ENCODE data around the gene SYNE2.
"Not testable (repeated sequence)": the region's sequence is repeated elsewhere in the genome, so short reads cannot be mapped to it uniquely, and the experiment has no call there.

Gene SYNE2, protein sequence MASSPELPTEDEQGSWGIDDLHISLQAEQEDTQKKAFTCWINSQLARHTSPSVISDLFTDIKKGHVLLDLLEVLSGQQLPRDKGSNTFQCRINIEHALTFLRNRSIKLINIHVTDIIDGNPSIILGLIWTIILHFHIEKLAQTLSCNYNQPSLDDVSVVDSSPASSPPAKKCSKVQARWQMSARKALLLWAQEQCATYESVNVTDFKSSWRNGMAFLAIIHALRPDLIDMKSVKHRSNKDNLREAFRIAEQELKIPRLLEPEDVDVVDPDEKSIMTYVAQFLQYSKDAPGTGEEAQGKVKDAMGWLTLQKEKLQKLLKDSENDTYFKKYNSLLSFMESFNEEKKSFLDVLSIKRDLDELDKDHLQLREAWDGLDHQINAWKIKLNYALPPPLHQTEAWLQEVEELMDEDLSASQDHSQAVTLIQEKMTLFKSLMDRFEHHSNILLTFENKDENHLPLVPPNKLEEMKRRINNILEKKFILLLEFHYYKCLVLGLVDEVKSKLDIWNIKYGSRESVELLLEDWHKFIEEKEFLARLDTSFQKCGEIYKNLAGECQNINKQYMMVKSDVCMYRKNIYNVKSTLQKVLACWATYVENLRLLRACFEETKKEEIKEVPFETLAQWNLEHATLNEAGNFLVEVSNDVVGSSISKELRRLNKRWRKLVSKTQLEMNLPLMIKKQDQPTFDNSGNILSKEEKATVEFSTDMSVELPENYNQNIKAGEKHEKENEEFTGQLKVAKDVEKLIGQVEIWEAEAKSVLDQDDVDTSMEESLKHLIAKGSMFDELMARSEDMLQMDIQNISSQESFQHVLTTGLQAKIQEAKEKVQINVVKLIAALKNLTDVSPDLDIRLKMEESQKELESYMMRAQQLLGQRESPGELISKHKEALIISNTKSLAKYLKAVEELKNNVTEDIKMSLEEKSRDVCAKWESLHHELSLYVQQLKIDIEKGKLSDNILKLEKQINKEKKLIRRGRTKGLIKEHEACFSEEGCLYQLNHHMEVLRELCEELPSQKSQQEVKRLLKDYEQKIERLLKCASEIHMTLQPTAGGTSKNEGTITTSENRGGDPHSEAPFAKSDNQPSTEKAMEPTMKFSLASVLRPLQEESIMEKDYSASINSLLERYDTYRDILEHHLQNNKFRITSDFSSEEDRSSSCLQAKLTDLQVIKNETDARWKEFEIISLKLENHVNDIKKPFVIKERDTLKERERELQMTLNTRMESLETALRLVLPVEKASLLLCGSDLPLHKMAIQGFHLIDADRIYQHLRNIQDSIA (N-terminal part only)

DNA sequence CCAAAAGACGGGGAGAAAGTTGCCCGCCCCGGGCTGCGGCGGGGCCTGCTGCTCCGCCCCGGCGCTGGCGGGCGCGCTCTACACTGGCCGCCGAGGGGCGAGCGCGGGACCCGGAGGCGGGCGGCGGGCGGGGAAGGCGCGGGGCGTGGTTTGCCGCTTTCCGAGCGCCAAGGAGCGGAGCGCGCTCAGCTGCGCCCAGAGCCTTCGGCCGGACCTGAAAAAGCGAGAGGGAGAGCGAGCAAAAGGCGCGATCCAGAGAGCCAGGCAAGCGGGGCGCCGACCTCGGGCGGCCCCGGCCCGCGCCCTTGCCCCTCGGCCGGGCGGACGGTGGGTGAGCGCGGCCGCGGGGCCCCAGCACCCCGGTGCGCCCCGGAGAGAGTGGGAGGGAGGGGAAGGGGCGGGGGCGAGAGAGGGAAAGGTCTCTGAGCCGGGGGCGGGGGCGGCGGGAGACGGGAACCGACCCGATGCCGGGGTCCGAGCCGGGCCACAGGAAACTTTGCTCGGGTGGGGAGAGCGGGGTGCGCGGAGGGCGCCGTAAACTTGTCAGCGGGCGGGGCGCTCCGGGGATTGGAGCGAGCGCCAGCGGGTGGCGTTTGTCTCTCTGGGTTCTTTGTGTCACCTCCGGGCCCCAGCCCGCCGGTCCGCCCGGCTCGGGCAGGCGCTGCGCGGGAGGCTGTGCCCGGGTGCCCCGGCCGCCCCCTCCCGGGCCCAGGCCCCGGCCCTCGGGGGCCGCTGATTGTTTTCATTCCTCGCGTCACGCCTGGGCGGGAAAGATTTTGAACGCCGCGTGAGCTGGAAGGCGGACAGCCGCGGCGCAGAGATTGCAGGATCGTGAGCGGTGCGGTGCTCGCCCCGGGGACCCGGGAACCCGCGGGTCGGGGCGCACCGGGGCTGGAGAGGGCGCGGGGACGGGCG, at the start of gene SYNE2:
Gene SYNE2 (plus strand): TSS at position 188 of the 915 bp plus-strand sequence. CDS start 56,145 bp downstream, outside the sequence.
- DNase-seq = peak; percentile 61 to 86 (median 74)

DNA sequence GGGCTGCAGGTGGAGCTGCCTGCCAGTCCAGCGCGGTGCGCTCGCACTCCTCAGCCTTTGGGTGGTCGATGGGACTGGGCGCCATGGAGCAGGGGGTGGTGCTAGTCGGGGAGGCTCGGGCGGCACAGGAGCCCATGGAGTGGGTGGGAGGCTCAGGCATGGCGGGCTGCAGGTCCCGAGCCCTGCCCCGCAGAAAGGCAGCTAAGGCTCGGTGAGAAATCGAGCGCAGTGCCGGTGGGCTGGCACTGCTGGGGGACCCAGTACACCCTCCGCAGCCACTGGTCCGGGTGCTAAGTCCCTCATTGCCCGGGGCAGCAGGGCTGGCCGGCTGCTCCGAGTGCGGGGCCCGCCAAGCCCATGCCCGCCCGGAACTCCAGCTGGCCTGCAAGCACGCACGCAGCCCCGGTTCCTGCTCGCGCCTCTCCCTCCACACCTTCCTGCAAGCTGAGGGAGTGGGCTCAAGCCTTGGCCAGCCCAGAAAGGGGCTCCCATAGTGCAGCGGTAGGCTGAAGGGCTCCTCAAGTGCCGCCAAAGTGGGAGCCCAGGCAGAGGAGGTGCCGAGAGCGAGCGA, 49.5 kb upstream of the SYNE2 start:
- not testable (repeated sequence) for DNase-seq

DNA sequence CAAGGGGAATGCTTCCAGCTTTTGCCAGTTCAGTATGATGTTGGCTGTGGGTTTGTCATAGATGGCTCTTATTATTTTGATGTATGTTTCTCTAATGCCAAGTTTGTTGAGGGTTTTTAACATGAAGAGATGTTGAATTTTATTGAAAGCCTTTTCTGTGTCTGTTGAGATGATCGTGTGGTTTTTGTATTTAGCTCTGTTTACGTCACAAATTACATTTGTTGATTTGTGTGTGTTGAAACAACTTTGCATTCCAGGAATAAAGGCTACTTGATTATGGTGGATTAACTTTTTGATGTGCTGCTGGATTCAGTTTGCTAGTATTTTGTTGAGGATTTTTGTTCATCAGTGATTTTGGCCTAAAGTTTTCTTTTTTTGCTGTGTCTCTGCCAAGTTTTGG, 46.7 kb upstream of the SYNE2 start:
- DNase-seq = not testable (repeated sequence)

DNA sequence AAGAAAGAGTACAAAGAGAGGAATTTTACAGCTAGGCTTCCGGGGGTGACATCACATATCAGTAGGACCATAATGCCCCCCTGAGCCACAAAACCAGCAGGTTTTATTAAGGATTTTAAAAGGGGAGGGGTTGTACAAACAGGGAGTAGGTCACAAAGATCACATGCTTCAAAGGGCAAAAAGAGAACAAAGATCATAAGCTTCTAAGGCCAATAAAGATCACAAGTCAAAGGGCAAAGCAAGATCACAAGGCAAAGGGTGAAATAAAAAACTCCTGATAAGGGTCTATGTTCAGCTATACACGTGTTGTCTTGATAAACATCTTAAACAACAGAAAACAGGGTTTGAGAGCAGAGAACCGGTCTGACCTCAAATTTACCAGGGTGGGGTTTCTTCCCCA, 41.1 kb upstream of the SYNE2 start:
- DNase-seq = not testable (repeated sequence)

DNA sequence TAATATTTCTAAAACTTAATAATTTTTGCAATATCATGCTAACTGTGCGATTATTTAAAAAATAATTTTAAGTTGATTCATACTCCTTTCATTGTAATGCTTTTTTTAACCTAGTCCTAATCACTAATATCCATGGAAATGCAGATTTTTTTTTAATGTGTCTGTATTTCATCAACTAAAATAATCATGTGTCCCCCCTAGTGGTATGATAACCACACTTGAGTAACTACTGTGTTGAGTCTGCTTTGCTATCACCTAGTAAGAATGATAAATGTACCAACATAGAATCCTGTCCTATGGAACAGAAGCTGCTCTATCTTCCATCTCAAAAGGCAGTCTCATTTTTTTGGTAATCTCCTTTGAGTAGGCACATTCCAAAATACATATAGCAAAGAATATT, 19.1 kb upstream of the SYNE2 start:
- no peak for DNase-seq

DNA sequence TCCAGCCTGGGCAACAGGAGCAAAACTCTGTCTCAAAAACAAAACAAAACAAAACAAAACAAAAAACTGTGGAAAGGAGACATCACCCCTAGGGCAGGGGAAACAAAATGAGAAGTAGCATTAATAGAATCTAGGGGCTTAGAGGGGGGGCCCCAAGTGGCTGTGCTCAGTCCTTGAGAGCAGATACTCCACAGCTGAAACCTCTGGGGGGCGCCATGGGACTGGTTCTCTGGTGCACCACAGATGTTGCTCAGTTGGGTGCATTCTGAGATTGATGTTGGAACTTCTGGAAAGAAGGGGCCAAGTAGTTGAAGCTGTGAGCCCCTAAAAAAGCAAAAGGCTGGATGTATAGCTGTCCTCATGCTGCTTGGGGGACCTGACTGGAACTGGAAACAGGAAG, 11.8 kb upstream of the SYNE2 start:
- peak; percentile 1 to 53 (median 30) for DNase-seq

DNA sequence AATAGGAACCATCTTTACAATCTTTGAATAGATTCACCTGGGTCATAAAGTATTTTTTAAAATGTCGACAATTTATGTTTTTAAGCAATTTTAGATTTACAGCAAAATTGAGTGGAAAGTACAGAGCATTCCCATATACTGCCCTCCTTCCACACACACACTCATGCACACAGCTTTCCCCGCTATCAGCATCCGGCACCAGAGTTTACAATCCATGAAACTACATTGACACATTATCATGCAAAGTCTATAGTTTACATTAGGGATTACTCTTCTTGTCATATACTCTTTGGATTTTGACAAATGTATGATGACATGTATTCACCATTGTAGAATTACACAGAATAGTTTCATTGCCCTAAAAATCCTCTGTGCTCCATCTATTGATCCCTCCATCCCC, 9.0 kb upstream of the SYNE2 start:
- no peak for DNase-seq

DNA sequence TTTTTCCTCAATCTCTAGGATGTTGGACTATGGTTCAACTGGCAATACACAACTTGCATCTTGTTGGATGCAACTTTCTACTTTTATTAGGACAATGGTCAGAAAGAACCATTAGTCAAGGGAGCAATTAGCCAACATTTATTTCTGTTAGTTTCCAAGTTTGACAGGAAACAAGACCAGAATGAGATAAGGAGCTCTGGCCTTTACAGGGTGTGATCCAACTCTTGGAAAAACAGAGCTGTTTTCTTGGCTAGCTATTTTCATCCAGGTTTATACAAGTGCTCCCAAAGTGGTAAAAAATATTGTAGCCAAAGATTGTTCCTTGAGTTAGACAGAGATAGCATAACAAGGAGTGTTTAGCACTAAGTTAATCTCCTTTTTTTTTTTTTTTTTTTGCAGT, 3.9 kb upstream of the SYNE2 start:
- DNase-seq = no peak

DNA sequence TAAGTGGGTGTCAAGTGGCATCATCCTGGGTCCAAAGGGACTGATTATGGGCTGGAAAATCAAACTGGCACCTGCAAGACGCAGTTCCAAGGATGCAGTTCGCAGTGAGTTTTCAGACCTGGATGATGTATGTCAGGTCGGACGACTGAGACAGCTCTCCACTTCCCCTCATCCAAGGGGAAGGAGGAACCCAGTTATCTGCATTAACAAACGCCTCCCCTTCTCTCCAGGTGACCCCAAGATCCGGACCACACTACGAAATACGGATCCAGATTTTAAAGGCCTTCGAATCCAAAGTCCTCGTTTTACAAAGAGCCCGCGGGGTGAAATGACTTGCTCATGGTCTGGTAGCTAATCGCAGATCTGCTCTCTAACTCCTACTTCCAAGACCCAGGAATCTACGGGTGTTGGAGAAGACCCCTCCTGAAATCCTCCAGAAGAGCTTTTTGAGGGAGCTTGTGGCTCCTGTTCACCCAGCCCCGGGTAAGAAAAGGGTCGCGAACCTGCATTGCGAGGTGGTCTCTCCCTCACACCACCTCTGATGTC, 460 bp upstream of the SYNE2 start:
- no peak for DNase-seq

DNA sequence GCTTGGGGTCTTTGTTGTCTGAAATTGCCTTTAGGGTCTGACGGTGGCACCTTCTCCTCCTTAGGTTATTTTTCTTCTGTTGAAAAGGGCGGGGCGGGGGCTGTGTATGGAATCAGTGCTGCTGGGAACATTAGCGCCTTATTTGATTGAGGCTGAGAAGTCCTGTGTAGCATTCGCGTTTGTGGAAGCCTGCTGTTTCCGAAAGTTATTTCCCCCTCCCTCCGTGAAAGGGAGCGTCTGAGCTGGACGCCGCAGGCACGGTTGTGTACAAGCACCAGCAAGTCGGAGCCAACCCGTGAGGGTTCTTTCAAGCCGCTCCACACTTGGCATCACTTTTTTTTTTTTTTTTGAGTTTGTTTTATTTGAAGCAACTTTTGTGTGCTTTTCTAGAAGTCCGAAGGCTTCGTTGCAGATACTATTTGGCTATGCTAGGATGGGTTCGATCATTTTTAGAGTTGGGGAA, 1.1 kb downstream of the SYNE2 start:
- peak in 5 of 6 experiments; percentile 29 to 62 (median 39) for DNase-seq

DNA sequence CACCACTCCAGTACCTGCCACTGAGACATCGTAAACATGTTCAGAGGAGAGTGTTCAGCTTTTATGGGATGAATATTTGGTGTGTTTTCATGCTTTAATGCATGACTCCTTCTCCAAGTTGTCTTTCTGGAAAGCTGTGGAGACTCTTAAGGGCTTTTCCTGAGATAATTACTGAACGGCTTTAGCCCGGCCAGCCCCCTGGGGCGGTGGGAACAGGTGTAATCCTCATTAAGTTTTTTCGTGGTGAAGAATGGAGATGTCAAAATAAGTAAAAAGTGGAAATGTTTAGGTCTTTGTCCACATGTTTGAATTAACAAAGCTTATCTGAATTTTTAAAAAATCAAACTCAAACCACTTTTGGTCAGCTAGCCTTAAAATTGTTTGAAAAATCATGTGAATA, 1.5 kb downstream of the SYNE2 start:
- no peak for DNase-seq

DNA sequence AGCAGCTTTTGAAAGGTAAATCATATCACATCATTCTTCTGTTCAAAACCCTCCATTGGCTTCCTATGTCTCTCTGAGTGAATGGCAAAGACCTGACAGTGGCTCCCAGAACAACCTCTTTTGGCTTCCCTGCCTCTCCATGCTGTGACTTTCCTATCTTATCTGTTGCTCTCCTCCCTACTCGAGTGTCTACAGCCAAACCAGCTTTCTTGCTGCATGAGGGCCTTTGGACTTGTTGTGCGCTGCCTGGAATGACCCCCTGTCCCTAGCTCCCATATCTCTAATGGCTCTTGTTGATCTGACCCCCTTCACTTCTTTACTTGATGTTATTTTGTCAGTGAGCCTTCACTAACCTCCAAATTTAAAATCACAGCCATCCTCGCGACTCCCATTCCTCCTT, 2.5 kb downstream of the SYNE2 start:
- DNase-seq = no peak

DNA sequence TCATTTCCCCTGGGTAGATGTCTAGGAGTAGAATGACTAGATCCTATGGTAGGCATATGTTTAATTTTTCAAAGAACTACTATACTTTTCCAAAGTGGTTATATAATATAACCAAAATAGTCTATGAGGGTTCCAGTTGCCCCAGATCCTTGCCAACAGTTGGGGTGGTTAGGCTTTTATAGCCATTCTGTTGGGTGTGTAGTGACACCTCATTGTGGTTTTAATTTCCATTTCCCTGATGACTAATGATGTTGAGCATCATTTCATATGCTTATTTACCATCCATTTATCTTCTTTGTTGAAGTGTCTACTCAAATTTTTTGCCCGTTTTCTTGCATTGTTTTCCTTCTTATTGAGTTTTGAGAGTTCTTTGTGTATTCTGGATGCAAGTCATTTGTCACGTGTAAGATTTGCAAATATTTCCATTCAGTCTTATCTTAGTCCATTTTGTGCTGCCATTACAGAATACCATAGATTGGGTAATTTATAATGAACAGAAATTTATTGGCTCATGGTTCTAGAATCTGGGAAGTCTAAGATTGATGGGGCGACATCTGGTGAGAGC, 4.7 kb downstream of the SYNE2 start:
- DNase-seq = no peak

DNA sequence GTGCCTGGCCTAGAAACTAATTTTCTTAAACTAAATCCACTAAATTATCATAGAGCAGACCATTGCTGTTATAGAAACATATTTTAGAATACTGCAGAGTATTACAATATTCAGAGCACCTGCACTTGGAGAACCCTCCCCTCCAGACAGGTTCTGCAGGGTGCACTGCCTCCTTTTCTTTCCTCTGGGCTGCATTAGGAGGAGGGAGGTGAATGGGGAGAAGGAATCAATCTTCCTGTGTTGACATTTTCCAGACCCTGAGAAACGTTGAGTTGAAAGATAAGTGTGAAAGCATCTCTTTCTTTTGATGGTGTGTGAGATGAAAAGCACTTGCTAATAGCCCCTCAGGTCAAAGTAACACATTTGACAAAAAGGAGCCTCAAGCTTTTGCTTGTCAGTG, 7.3 kb downstream of the SYNE2 start:
- DNase-seq = no peak

DNA sequence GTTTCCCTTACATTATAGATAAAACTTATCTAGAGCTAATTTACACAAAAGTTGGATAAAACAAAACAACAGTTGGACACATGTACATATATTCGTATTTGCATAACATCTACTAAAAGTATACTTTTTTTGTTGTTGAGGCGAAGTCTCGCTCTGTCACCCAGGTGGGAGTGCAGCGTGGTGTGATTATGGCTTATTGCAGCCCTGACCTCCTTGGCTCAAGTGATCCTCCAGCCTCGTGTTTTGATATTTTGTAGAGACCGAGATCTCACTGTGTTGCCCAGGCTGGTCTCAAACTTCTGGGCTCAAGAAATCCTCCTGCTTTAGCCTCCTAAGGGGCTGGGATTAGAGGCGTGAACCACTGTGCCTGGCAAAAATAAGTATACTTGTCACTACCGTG, 9.4 kb downstream of the SYNE2 start:
- DNase-seq = no peak

DNA sequence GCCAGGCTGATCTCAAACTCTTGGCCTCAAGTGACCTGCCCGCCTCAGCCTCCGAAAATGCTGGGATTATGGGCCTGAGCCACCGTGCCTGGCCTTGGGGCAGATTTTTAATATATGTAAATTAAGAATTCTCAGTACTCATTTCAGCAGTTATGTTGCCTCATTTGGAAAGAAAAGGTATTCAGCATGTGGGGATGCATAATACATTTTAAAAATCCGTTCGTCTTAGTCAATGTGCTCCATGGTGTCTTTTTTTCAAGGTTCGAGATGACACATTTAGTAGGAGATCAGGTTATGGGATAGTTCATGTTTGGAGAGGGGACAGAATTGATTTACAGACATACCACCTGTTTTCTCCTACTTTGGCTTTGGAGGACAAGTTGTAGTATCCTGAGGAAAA, 10.2 kb downstream of the SYNE2 start:
- DNase-seq = no peak

DNA sequence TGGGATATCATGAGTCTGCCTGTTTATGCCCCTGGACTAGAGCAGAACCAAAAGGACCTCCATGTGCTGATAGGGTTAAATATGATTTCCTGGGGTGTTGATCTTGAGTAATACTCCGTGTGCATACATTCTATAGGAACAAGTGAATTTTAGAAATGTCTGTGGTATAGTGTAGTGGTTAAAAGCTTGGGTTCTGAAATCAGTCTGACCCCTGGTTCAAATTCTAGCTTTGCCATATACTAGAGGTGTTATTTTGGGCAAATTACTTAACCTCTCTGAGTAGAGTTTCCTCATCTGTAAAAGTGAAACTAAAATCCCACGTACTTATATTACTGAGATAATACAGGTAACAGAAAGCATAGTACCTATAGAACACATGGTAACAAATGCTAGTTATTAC, 12.0 kb downstream of the SYNE2 start:
- DNase-seq = peak in 1 of 6 experiments; percentile 69

DNA sequence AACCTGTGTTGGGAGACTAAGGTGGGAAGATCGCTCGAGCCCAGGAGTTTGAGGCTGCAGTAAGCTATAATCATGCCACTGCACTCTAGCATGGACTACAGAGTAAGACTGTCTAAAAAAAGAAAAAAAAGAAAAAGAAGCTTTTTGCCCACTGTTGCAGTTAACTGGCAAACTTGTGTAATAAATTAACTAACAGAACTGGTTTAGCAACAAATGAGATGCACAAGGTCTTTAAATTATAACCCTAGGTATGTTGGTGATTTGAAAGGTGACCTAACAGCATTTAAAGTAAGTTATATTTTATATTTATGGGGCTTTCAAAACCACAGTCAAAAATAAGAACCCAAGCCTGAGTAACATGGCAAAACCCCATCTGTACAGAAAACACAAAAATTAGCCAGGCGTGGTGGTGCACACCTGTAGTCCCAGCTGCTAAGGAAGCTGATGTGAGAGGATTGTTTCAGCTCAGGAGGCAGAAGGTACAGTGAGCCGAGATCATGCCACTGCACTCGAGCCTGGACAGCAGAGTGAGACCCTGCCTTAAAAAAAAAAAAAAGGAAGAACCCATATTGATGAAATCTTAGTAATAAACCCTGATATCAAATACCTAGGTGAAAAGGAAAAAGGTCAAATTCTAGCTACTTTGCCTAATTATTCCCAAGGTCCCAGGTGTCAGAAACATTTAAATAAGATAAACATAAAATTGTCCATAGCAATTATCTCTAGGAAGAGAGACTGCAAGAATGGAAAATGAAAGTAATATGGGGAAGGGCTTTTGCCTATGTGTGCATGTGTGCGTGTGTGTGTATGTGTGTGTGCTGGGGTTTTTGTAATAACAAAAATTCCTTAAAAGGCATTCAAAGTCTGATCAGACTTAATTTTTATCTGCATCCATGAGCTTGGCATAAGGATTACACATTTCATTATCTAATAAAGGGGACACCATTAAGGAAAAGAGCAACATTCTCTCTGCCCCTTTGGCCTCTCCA, 15.4 kb downstream of the SYNE2 start:
- peak in 1 of 6 experiments; percentile 19 for DNase-seq

All from stimulated activated naive CD4-positive, alpha-beta T cell (primary cell).